SK-N-MC (cell line): ENCODE data around the gene RFWD3.
"Not testable (repeated sequence)": the region's sequence is repeated elsewhere in the genome, so short reads cannot be mapped to it uniquely, and the experiment has no call there.

Source experiments
- DNase-seq: peaks from one replicate; pipeline ENCODE4 v3.0.0-alpha.2; 2011; ENCODE audit warnings: low read depth, low spot score
- H3K27ac ChIP-seq: fragments of 200-600 bp; sonication (generic); 2 replicates; pipeline ENCODE4 v1.5.1; 2016; ENCODE audit warnings: mixed run types
- H3K36me3 ChIP-seq: fragments of 200-600 bp; sonication (generic); 2 replicates; pipeline ENCODE4 v1.6.1; 2017; ENCODE audit warnings: antibody characterized with exemption, low read length, mixed read lengths; ENCODE audit not compliant: insufficient read depth
- H3K4me3 ChIP-seq: fragments of 200-600 bp; sonication (generic); 2 replicates; pipeline ENCODE4 v1.5.1; 2016
- H3K9ac ChIP-seq: fragments of 200-600 bp; sonication (generic); 2 replicates; pipeline ENCODE4 v1.8.0; 2017; ENCODE audit warnings: mixed run types, mixed read lengths; ENCODE audit not compliant: insufficient read length
- H3K9me3 ChIP-seq: fragments of 200-600 bp; sonication (generic); 2 replicates; pipeline ENCODE4 v1.6.1; 2017; ENCODE audit warnings: low read depth, mild to moderate bottlenecking, antibody characterized with exemption, low read length, moderate library complexity, mixed read lengths
- EZH2 ChIP-seq: fragments of 200-600 bp; sonication (generic); IDR thresholded peaks from one replicate; pipeline ENCODE4 v1.6.1; 2017; ENCODE audit warnings: antibody characterized with exemption
- FOXP2 ChIP-seq: optimal IDR thresholded peaks from 2 replicates; pipeline ENCODE3; 2011; ENCODE audit warnings: mild to moderate bottlenecking, moderate library complexity; ENCODE audit not compliant: insufficient read depth; ENCODE audit errors: extremely low read length, control extremely low read depth
- POLR2AphosphoS5 ChIP-seq: IDR thresholded peaks from 2 replicates; pipeline ENCODE4 v1.6.1; 2012; ENCODE audit warnings: mild to moderate bottlenecking, low read depth, low read length, borderline replicate concordance

Gene RFWD3

DNA sequence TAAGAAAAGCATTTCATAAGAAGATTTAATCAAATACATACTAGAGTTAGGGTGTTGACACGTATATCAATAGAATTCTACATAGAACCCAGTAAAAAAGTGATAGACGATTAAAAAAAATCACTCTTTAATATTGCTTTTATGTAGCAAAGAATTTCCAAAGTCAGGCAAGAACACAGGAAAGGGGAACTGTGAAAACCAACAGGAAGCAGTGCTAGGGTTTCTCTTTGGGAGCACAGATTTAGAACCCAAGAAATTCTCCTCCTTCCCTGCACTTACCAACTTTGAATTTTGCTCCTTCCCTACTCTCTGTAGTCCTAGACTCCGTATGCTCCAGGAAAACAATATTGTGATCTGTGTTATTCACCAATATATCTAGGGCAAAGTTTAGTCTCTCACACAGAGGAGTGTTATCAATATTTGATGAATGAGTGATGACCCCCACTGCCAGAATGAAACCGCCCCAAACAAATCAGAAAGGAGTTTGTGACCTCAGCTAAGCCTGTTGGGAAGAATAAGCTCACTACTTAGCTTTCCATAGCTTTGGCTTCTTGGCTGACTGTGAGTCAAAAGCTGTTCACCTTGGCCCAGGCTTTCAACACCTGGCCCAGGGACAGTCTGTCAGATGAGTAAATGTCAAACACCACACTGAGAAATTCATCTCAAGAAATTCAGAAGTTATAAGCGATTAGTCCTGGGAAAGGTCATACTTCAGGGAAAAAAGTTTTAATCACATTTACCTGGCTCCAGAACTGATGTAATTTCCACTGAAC, 8.6 kb downstream of the RFWD3 start:
- DNase-seq: no peak
- H3K9me3 ChIP-seq: no peaks in the 10 kb centered on the region
- H3K4me3 ChIP-seq: no peak overlapping the region
- no peak overlapping the region for H3K27ac ChIP-seq
- H3K9ac ChIP-seq: no peak overlapping the region
- H3K36me3 ChIP-seq: peaks cover 63% of the 10 kb centered on the region
- TF ChIP-seq POLR2AphosphoS5 (no peak), EZH2 (no peak), FOXP2 (no peak)

DNA sequence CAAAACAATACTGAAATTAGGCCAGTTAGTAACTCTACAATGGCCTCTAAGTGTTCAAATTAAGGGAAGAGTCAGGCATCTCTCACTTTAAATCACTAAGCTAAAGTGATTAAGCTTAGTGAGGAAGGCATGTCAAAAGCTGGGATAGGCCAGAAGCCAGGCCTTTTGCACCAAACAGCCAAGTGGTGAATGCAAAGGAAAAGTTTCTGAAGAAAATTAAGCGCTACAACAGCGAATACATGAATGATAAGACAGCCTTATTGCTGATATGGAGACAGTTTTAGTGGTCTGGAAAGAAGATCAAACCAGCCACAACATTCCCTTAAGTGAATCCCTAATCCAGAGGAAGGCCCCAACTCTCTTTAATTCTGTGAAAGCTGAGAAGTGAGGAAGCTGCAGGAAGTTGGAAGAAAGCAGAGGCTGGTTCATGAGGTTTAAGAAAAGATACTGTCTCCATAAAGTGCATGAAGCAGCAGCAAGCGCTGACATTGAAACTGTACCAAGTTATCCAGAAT, 12.1 kb downstream of the RFWD3 start:
- DNase-seq: no peak
- TF ChIP-seq EZH2 (no peak), POLR2AphosphoS5 (no peak), FOXP2 (no peak)
- Histone ChIP-seq H3K9me3 (no peaks in the 10 kb centered on the region), H3K4me3 (no peak overlapping the region), H3K9ac (no peak overlapping the region), H3K36me3 (peaks cover 52% of the 10 kb centered on the region), H3K27ac (peak overlapping the region; percentile 80)

DNA sequence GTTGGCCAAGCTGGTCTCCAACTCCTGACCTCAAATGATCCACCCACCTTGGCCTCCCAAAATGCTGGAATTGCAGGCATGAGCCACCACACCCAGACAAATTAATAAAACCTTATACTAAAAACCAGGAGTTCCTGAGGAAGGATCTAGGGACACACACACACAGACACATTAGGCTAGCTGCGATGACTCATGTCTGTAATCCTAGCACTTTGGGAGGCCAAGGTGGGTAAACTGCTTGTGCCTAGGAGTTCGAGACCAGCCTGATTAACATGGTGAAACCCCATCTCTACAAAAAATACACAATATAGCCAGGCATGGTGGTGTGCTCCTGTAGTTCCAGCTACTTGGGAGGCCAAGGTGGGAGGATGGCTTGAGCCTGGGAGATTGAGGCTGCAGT, 13.8 kb downstream of the RFWD3 start:
- not testable (repeated sequence) for H3K9ac ChIP-seq, DNase-seq, H3K9me3 ChIP-seq, H3K4me3 ChIP-seq
- peak overlapping the region; percentile 80; the same call in 1 of the 2 replicates for H3K27ac ChIP-seq
- peaks cover 50% of the 10 kb centered on the region for H3K36me3 ChIP-seq

DNA sequence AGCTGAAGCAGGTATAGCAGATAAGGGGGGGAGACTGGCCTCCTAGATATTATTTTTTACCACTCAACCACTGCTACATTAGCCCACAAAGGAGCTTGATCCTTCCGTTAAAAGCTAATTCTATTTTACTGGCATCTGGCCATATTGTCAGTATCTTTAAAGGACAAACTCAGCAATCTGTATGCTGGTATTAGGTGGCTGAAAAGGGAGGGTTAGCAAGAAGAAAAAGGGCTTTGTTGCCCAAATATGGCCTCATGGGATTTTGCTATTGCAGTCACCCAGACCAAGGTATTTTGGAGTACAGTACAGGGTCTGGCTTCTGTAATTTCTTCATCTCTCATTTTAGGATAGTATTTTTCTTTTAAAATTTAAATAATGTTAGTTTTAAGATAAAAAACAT, 14.4 kb downstream of the RFWD3 start:
- H3K36me3 ChIP-seq: peaks cover 45% of the 10 kb centered on the region
- TF ChIP-seq POLR2AphosphoS5: no peak
- TF ChIP-seq EZH2: no peak
- TF ChIP-seq FOXP2: no peak
- peak overlapping the region; percentile 80 for H3K27ac ChIP-seq
- no peaks in the 10 kb centered on the region for H3K9me3 ChIP-seq
- DNase-seq: no peak
- no peak overlapping the region for H3K4me3 ChIP-seq
- H3K9ac ChIP-seq: no peak overlapping the region

DNA sequence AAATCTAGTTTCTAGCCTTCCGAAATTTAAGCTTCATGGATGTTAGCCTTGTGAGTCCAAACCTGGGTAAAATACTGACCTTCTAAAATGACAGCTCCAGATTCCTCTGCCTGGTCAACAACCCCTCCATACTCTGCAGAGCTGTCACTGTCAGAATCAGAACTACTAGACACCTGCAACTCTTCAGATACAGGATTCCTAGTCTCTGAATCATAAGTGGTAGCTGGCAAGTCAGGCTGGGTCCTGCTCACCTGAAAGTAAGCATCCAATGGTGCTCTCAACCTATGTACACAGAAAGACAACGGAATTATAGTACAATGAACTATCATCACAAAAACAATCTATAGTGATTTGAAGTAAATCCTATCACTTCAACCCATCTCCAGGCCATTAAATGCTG, 14.8 kb downstream of the RFWD3 start:
- H3K9ac ChIP-seq: no peak overlapping the region
- DNase-seq: no peak

DNA sequence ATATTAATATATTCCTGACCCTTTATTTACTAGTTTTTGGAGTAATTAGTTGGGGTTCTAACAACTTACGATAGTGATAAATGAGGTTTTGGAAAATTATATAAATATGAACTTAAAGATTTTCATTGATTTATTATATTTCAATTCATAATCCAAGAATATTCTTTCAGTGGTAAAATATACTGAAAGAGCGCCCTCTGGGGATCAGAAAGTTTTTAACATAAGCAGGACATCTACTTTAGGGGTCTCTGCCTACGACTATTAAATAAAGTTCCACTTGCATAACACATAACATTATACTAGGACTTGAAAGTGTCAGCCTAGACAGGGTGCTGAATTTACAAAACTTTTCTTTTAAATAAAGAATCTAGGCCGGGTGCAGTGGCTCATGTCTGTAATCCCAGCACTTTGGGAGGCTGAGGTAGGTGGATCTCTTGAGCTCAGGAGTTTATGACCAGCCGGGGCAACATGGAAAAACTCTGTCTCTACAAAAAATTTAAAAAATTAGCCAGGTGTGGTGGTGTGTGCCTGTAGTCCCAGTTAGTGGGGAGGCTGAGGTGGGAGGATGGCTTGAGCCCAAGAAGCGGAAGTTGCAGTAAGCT, 15.6 kb downstream of the RFWD3 start:
- no peak for DNase-seq
- Histone ChIP-seq H3K27ac (peak overlapping the region; percentile 80), H3K9ac (no peak overlapping the region), H3K36me3 (peaks cover 35% of the 10 kb centered on the region), H3K4me3 (no peak overlapping the region), H3K9me3 (no peaks in the 10 kb centered on the region)
- TF ChIP-seq FOXP2 (no peak), POLR2AphosphoS5 (no peak), EZH2 (no peak)

More for the DNA sequence above, 14.8 kb downstream of the RFWD3 start:
- Histone ChIP-seq H3K4me3 (no peak overlapping the region), H3K36me3 (peaks cover 40% of the 10 kb centered on the region), H3K9me3 (no peaks in the 10 kb centered on the region), H3K27ac (peak overlapping the region; percentile 80)
- TF ChIP-seq POLR2AphosphoS5 (no peak), EZH2 (no peak), FOXP2 (no peak)

DNA sequence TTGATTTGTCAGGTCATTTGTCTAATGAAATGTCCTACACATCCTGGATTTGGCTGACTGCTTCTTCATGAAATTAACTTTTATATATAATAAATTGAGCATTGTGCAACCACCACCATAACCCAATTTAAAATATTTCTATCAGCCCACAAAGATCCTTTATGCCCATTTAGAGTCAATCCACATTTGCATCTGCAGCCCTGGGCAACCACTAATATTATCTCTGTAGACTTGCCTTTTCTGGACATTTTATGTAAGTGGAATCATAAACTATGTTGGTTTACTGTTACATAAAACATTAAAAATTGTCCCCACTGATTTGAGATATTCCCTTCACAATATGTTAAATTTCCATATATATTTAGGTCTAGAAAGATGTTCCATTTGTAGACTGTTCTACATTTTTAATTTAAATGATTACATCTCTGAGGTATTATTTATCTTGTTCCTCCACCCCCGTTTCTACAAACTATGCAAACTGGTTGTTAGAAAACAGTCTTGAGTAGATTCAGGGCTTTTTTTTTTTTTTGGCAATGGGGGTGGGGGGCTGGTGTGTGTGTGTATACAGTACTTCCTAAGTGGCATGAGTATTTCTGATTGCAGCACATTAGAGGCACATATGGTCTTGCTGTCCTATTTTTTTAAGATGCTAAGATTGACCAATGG, 16.7 kb downstream of the RFWD3 start:
- peak overlapping the region; percentile 71 for H3K27ac ChIP-seq
- H3K9me3 ChIP-seq: no peaks in the 10 kb centered on the region
- no peak for TF ChIP-seq FOXP2
- no peak for DNase-seq
- no peak overlapping the region for H3K4me3 ChIP-seq
- H3K9ac ChIP-seq: no peak overlapping the region
- H3K36me3 ChIP-seq: peaks cover 40% of the 10 kb centered on the region

DNA sequence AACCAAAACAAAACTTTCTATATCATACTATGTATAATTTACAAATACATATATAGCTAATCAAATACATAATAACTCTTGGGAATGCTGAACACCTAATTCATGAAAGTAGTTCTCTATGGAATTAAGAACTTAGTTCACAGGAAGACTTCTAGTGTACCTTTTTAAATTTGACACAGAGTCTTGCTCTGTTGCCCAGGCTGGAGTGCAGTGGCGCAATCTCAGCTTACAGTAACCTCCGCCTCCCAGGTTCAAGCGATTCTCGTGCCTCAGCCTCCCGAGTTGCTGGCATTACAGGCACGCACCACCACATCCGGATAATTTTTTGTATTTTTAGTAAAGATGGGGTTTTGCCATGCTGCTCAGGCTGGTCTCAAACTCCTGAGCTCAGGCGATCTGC, 24.7 kb downstream of the RFWD3 start:
- no peak overlapping the region for H3K27ac ChIP-seq
- H3K9me3 ChIP-seq: no peaks in the 10 kb centered on the region
- no peak overlapping the region for H3K9ac ChIP-seq
- TF ChIP-seq POLR2AphosphoS5 (no peak), FOXP2 (no peak), EZH2 (no peak)
- H3K36me3 ChIP-seq: peaks cover 53% of the 10 kb centered on the region
- no peak overlapping the region for H3K4me3 ChIP-seq
- DNase-seq: no peak

DNA sequence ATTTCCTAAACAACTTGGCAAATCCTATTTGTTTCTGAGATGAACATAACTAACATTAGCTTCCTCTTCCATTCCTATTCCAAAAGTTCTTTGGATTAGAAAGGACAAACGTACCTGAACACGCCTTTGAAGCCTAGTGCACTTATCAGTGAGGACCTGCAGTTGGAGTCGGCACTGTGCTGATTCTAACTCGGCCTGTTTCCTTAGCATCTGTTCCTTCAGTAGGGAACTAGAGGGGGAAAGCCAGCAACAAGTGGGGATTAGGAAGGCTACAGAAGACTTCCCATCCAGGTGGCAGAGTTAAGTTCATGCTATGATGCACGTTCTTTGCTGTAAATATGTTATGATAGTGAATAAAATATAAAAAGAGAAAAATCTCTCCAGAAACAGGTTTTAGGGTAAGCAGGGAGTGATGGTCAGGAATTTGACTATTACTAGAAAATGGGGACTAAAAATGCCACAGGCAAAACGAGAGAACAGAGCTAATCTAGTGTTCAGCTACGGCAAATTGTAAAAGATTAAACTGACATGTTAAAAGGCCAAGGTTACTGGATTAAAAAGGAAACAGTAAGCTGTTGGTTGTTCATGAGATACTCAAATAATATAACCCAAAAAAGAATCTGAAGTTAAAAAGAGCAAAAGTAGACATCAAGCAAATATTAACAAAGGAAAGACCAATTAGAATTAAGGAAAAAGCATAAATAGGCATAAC, 28.8 kb downstream of the RFWD3 start:
- H3K4me3 ChIP-seq: no peak overlapping the region
- no peaks in the 10 kb centered on the region for H3K9me3 ChIP-seq
- 0 out of 2 replicates have a peak overlapping the region, but pooled peaks have one; percentile 1 for H3K27ac ChIP-seq
- H3K36me3 ChIP-seq: peaks cover 55% of the 10 kb centered on the region
- no peak for DNase-seq
- no peak overlapping the region for H3K9ac ChIP-seq
- no peak for TF ChIP-seq POLR2AphosphoS5
- TF ChIP-seq FOXP2: no peak
- no peak for TF ChIP-seq EZH2
